Adipose tissue (tissue), 3 donors: ENCODE measurements around the gene POU3F3. TPM values are rescaled to one million over a fixed set of nuclear protein-coding genes. Genes with fewer than 3 reads are reported as not detected.

Experiments used
- H3K27ac ChIP-seq: one replicate; pipeline ENCODE4 v1.5.1; 2013; ENCODE audit warnings: low read depth, low read length
- WGBS, 3 donors: extraction: QIAGEN DNeasy Blood & Tissue Kit; methylation state at CpG; one replicate each; pipeline ENCODE4 v1.1.7; 2013; 5-methylcytosine and 5-hydroxymethylcytosine counted together
- polyA plus RNA-seq, 3 donors: library from polyadenylated mRNA; stranded (reverse); fragments of 200-250 nt; gene quantifications; one replicate each; pipeline ENCODE4 v1.2.3, GENCODE V29; 2013
- donor health status: healthy with polysubstance abuse.
- donor health status: Bipolar disorder and iron deficiency.
- donor health status: healthy.

Gene POU3F3
- polyA plus RNA-seq, 3 donors = 0.22 TPM; not detected in 2

DNA sequence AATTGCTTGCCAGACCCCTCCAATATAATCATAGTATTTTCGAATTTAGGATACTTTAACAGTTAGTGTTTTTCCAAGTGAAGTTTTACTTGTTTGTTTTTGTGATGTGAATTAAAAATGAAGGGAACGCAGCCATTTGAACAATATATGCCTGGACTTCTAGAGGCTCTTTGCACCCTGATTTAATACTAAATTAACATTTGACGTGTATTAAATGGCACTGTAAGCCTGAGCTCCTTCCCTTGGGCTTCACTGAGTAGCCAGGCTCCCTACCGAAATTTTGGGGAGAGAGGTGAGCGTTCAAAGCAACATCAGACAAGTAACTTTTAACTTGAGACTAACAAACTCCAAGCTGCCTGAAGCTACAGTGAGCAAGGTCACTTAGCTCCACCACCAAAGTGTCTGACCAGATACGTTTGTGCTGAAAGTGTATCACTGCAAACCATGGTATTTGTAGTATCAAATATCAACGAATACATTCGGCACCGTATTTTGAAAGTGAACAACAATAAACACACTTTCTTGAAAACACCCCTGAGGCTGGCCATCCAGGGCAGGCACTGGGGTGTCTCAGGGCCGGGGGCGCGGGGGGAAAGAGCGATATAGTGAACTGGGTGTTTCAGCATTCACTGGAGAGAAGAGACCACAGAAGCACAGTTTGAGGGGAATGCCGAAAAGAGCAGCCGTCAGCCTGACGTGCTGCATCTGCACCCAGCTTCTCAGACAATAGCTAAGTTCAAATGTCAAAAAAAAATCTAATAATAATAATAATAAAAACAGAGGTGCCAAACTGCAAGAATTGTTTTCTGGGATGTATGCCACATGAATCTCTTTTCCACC, 7.7 kb upstream of the POU3F3 start:
- 4 to 10% (median 8%) methylated on average over 16 of the region's 16 CpGs for WGBS, 3 donors
- H3K27ac ChIP-seq = no peak overlapping the region

DNA sequence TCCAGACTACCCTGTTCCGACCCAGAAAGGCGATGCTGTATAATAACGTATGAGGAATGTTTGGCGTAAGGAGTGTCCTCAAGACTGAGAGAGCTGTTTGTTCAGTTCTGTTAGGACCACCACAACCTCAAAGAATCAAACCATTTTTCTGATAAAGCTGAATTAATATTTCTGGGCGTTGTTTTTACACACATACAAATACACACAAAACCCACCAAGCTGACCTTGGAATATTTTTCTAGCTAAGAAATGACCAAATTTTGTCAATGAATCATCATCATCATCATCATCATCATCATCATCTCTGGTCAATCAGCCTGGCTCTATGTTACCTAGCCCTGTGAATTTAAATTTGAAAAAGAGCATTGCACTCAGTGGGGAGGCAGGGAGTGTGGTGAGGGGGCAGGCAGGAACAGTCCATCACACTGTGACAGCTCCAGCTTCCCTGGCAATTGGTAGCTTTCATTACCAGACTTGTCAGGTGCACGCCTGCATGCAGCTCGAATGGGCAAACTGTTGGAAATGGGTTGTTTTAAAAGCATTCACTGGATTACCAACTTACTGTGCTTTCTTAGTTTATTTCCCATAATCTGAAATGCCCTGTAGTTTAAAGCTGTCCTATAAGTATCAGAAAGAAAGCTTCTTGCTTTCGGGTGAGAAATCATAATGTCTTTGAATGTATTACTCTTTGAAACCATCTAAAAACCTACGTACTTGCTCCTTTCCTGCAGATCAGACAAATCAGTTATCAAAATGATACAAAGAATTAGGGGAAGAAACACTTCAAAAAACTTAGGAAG, 6.9 kb upstream of the POU3F3 start:
- WGBS, 3 donors = 14 to 27% (median 25%) methylated on average over 9 of the region's 9 CpGs
- H3K27ac ChIP-seq = no peak overlapping the region

DNA sequence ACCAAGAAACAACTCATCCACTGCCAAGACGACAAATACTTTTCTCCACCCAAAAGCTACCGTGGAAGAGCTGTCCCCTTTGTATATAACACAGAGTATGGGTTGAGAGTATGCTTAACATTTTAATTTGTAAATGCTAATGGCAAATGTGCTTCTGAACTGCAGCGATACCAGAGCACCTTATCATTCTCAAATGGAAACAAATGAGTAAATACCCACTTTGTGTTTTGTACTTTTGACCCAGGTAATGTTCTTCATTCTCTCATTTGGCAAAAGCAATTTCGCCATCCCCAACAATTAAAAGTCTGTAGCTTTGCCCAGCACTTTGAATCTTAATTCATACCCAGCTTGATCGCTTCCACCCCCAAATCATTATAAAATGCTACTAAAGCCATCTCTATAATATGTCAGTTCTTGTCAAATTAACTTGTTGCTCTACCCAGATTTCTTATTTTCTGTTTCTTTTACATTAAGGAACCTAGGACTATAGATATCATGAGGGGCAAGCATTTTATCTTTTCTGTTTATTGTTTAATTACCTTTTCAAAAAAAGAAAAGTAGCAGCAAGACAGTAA, 6.2 kb upstream of the POU3F3 start:
- no peak overlapping the region for H3K27ac ChIP-seq
- WGBS, 3 donors = 13 to 20% (median 15%) methylated on average over 5 of the region's 5 CpGs

GRCh38 chr2:104848526-104848925, 5.4 kb upstream of the POU3F3 start:
- 19 to 31% (median 27%) methylated on average over 4 of the region's 4 CpGs for WGBS, 3 donors
- no peak overlapping the region for H3K27ac ChIP-seq

DNA sequence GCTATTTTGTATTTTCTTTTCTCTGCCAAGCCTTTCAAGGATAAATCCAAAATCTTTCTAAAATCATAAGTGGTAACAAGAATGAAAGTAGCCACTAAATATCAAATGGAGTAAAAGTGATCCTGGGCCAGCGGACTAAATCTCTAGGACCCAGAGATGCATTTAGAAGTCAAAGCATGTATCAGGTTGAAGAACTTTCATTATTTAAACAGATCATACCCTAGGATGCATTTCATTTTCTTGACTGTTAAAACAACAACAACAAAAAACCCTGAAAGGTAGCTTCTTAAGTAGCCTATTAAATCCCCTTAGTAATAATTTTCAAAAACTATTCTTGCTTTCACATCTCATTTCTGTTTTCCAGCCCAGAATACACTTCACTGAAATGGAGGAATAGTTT, 4.8 kb upstream of the POU3F3 start:
- 2 to 26% (median 16%) methylated on average over 1 of the region's 1 CpG for WGBS, 3 donors

GRCh38 chr2:104849618-104850141, 4.2 kb upstream of the POU3F3 start:
- H3K27ac ChIP-seq = no peak overlapping the region
- WGBS, 3 donors = 7 to 9% (median 7%) methylated on average over 7 of the region's 7 CpGs

More for the DNA sequence above, 4.8 kb upstream of the POU3F3 start:
- no peak overlapping the region for H3K27ac ChIP-seq

- WGBS, 3 donors = 7 to 13% (median 13%) methylated on average over 9 of the region's 9 CpGs
- no peak overlapping the region for H3K27ac ChIP-seq
Measured at GRCh38 chr2:104850361-104851290, 3.3 kb upstream of the POU3F3 start.

- 5 to 7% (median 6%) methylated on average over 22 to 29 of the region's 29 CpGs for WGBS, 3 donors
- no peak overlapping the region for H3K27ac ChIP-seq
Measured at GRCh38 chr2:104851291-104852089, 2.4 kb upstream of the POU3F3 start.

GRCh38 chr2:104852090-104852666, 1.7 kb upstream of the POU3F3 start:
- no peak overlapping the region for H3K27ac ChIP-seq
- WGBS, 3 donors = 2 to 4% (median 3%) methylated on average over 39 of the region's 39 CpGs

- H3K27ac ChIP-seq = no peak overlapping the region
- WGBS, 3 donors = 4 to 7% (median 7%) methylated on average over 24 to 48 of the region's 48 CpGs
Measured at GRCh38 chr2:104854498-104855220, 744 bp downstream of the POU3F3 start.

GRCh38 chr2:104855221-104856085, 1.5 kb downstream of the POU3F3 start:
- H3K27ac ChIP-seq = no peak overlapping the region
- WGBS, 3 donors = 1 to 4% (median 1%) methylated on average over 29 to 97 of the region's 135 CpGs

GRCh38 chr2:104856086-104856972, 2.4 kb downstream of the POU3F3 start:
- H3K27ac ChIP-seq = no peak overlapping the region
- WGBS, 3 donors = 3 to 6% (median 5%) methylated on average over 60 to 106 of the region's 106 CpGs

DNA sequence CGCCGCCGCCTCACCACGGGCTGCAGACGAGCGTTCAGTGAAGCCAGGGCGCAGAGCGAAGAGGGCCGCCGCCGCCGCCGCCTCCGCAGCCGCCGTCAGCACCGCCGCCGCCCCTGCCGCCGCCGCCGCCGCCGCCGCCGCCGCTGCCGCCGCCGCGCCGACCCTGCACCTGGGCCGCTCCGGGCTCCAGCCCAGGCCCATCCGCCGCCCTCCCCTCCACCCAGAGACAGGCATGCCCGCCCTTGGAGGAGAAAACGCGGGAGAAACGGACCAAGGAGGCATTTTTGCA, 3.0 kb downstream of the POU3F3 start:
- 1 to 3% (median 2%) methylated on average over 21 to 39 of the region's 41 CpGs for WGBS, 3 donors
- H3K27ac ChIP-seq = no peak overlapping the region

GRCh38 chr2:104857262-104858005, 3.5 kb downstream of the POU3F3 start:
- 8 to 11% (median 10%) methylated on average over 33 of the region's 33 CpGs for WGBS, 3 donors
- no peak overlapping the region for H3K27ac ChIP-seq
